Hepatocyte (in vitro differentiated cells): Measurements from ENCODE around the gene NT5E. TPM values are rescaled to one million over a fixed set of nuclear protein-coding genes. Genes with fewer than 3 reads are reported as not detected.

ENCODE experiments used
- DNase-seq: peaks from one replicate; pipeline ENCODE4 v3.0.0-alpha.2; 2016; ENCODE audit warnings: low spot score
- H2AFZ ChIP-seq: fragments of 200-600 bp; sonication (generic); 2 replicates; pipeline ENCODE4 v1.6.0; 2016; ENCODE audit warnings: antibody characterized with exemption, mild to moderate bottlenecking
- H3K27ac ChIP-seq: fragments of 200-600 bp; sonication (generic); 2 replicates; pipeline ENCODE4 v1.5.1; 2016; ENCODE audit warnings: mild to moderate bottlenecking
- H3K27me3 ChIP-seq: fragments of 200-600 bp; sonication (generic); 2 replicates; pipeline ENCODE4 v1.6.1; 2016
- H3K36me3 ChIP-seq: fragments of 200-600 bp; sonication (generic); replicated peaks from 2 replicates; pipeline ENCODE4 v1.5.1; 2016; ENCODE audit warnings: low read depth; ENCODE audit not compliant: insufficient read depth
- H3K4me1 ChIP-seq: fragments of 200-600 bp; sonication (generic); 2 replicates; pipeline ENCODE4 v1.5.1; 2016; ENCODE audit warnings: mild to moderate bottlenecking, moderate library complexity; ENCODE audit not compliant: insufficient read depth
- H3K4me2 ChIP-seq: fragments of 200-600 bp; sonication (generic); 2 replicates; pipeline ENCODE4 v1.6.0; 2016
- H3K4me3 ChIP-seq: fragments of 200-600 bp; sonication (generic); 2 replicates; pipeline ENCODE4 v1.5.1; 2016; ENCODE audit warnings: mild to moderate bottlenecking
- H3K79me2 ChIP-seq: fragments of 200-600 bp; sonication (generic); 2 replicates; pipeline ENCODE4 v1.6.0; 2017; ENCODE audit warnings: mild to moderate bottlenecking
- H3K9me2 ChIP-seq: fragments of 200-600 bp; sonication (generic); replicated peaks from 2 replicates; pipeline ENCODE4 v1.6.0; 2017; ENCODE audit warnings: mild to moderate bottlenecking; ENCODE audit not compliant: insufficient read depth
- H3K9me3 ChIP-seq: fragments of 200-600 bp; sonication (generic); 2 replicates; pipeline ENCODE4 v1.5.1; 2016; ENCODE audit warnings: low read depth, mild to moderate bottlenecking
- H4K20me1 ChIP-seq: fragments of 200-600 bp; sonication (generic); 2 replicates; pipeline ENCODE4 v1.6.0; 2016; ENCODE audit warnings: mild to moderate bottlenecking; ENCODE audit not compliant: insufficient read depth, poor library complexity, severe bottlenecking
- EZH2 ChIP-seq: fragments of 200-600 bp; sonication (generic); IDR thresholded peaks from 2 replicates; pipeline ENCODE4 v1.6.1; 2016; ENCODE audit warnings: antibody characterized with exemption, mild to moderate bottlenecking, borderline replicate concordance
- EZH2phosphoT487 ChIP-seq: fragments of 200-600 bp; sonication (generic); IDR thresholded peaks from one replicate; pipeline ENCODE4 v1.6.1; 2018; ENCODE audit warnings: antibody characterized with exemption, mild to moderate bottlenecking, low read depth, moderate library complexity; ENCODE audit not compliant: unreplicated experiment, severe bottlenecking
- WGBS: methylation state at CpG from one replicate; pipeline ENCODE4 v1.1.6; 2016; ENCODE audit warnings: low lambda C conversion rate; ENCODE audit errors: missing lambda C conversion rate; 5-methylcytosine and 5-hydroxymethylcytosine counted together
- polyA plus RNA-seq: library from polyadenylated mRNA; unstranded; fragments of >200 nt; fragmentation: Nextera tagmentation; extraction: Ambion mirVana; gene quantifications from 2 replicates; pipeline ENCODE4 v1.2.1, GENCODE V29; 2016
- total RNA-seq: library from RNA; depleted of rRNA; stranded (reverse); fragments of >200 nt; gene quantifications from 2 replicates; pipeline ENCODE4 v1.2.3, GENCODE V29; 2014
- TF ChIP-seq, protein P1 (sequence below): fragments of 200-600 bp; sonication (generic); IDR thresholded peaks from 2 replicates; pipeline ENCODE4 v1.5.1; 2016; ENCODE audit warnings: antibody characterized with exemption, mild to moderate bottlenecking; ENCODE audit not compliant: poor library complexity

NT5E gene
- total and polyA plus RNA-seq, 2 experiments from 2014 or later: 1.8 to 3.0 TPM

- Histone ChIP-seq H3K4me2 (peak overlapping the region; percentile 97), H3K9me3 (no peaks in the 10 kb centered on the region), H3K36me3 (no peaks in the 10 kb centered on the region), H3K27ac (no peak overlapping the region), H3K4me1 (peaks cover 16% of the 10 kb centered on the region), H3K27me3 (peaks cover 47% of the 10 kb centered on the region), H4K20me1 (no peaks in the 10 kb centered on the region), H2AFZ (peak overlapping the region; percentile 77), H3K4me3 (peak overlapping the region; percentile 66), H3K9me2 (no peaks in the 10 kb centered on the region), H3K79me2 (no peaks in the 10 kb centered on the region)
- DNase-seq: no peak
- WGBS: 2% methylated on average over 22 of the region's 24 CpGs
- TF ChIP-seq, protein P1, sequence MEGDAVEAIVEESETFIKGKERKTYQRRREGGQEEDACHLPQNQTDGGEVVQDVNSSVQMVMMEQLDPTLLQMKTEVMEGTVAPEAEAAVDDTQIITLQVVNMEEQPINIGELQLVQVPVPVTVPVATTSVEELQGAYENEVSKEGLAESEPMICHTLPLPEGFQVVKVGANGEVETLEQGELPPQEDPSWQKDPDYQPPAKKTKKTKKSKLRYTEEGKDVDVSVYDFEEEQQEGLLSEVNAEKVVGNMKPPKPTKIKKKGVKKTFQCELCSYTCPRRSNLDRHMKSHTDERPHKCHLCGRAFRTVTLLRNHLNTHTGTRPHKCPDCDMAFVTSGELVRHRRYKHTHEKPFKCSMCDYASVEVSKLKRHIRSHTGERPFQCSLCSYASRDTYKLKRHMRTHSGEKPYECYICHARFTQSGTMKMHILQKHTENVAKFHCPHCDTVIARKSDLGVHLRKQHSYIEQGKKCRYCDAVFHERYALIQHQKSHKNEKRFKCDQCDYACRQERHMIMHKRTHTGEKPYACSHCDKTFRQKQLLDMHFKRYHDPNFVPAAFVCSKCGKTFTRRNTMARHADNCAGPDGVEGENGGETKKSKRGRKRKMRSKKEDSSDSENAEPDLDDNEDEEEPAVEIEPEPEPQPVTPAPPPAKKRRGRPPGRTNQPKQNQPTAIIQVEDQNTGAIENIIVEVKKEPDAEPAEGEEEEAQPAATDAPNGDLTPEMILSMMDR: no peak
- TF ChIP-seq EZH2: no peak
- TF ChIP-seq EZH2phosphoT487: no peak
These were observed 480 bp upstream of the NT5E start for GRCh38 chr6:85449388-85449817.

DNA sequence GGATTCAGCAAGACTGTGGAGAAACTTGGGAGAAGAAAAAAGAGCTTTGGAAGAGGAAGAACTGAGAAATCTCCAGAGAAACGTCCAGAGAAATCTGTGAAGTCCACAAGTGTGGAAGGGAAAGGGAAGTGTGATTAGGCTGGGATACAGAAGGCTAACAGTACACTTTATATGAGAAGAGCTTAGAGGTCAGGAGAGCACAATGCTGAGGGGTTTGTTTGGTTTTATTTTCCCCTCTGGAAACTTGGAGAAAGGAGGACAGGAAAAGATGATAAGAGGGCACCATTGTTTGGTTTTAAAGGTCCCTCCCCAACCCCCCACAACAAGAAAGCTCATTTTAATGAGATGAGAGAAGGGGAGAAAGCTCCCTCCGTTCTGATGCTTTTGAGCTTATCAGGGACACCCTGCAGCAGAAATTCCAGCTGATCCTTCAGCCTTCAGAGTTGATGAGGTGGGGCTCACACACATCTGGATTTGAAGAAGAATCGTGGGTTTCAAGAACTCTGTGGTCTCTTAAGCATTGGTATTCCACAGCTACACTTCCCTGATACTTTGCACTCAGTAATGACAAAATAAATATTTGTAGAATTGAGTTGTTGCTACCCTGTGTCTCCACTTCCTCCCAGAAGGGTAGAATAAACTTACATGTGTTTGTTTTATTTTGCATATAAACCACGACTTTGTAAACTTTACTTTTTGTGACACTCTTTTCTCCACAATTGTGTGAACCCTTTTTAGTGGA, 1.9 kb downstream of the NT5E start:
- Histone ChIP-seq H2AFZ (no peak overlapping the region), H4K20me1 (no peaks in the 10 kb centered on the region), H3K4me3 (no peak overlapping the region), H3K9me3 (no peaks in the 10 kb centered on the region), H3K79me2 (no peaks in the 10 kb centered on the region), H3K27me3 (peaks cover 44% of the 10 kb centered on the region), H3K27ac (no peak overlapping the region), H3K9me2 (no peaks in the 10 kb centered on the region), H3K4me1 (peaks cover 16% of the 10 kb centered on the region), H3K36me3 (no peaks in the 10 kb centered on the region), H3K4me2 (peak overlapping the region; percentile 18)
- TF ChIP-seq EZH2 (no peak), EZH2phosphoT487 (no peak)
- TF ChIP-seq, protein P1: no peak
- WGBS: 20% methylated on average over 4 of the region's 4 CpGs
- no peak for DNase-seq

DNA sequence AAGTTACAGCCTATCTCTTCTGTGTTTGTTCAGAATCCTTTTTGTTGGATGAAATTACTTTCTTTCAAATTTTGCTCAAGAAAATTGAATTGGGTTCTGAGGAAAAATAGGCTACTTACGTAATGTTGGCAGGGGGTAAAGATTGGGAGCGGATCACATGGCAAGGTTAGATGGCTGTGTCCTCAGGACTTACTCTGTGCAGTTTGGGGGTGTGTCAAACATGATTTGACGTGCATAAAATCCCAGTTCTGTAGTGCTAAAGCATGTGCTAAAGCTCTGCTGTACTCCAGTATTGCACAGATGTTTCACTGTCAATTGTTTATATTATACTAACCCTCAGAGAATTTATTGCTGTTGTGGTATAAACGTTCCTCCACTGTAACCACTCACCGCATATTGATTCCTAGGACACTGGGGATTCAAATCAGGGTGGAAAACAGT, 2.6 kb downstream of the NT5E start:
- H3K27ac ChIP-seq: no peak overlapping the region
- 51% methylated on average over 5 of the region's 5 CpGs for WGBS
- no peaks in the 10 kb centered on the region for H3K9me3 ChIP-seq
- no peak for TF ChIP-seq EZH2phosphoT487
- TF ChIP-seq, protein P1: no peak
- TF ChIP-seq EZH2: no peak
- H3K4me2 ChIP-seq: peak overlapping the region; percentile 17
- DNase-seq: no peak
- H2AFZ ChIP-seq: no peak overlapping the region
- peaks cover 16% of the 10 kb centered on the region for H3K4me1 ChIP-seq
- H3K27me3 ChIP-seq: peaks cover 38% of the 10 kb centered on the region
- H3K79me2 ChIP-seq: no peaks in the 10 kb centered on the region
- H3K9me2 ChIP-seq: no peaks in the 10 kb centered on the region
- H4K20me1 ChIP-seq: no peaks in the 10 kb centered on the region
- H3K36me3 ChIP-seq: no peaks in the 10 kb centered on the region
- no peak overlapping the region for H3K4me3 ChIP-seq
